ENCODE data around the gene SYNPO2.

The SYNPO2 gene

DNA sequence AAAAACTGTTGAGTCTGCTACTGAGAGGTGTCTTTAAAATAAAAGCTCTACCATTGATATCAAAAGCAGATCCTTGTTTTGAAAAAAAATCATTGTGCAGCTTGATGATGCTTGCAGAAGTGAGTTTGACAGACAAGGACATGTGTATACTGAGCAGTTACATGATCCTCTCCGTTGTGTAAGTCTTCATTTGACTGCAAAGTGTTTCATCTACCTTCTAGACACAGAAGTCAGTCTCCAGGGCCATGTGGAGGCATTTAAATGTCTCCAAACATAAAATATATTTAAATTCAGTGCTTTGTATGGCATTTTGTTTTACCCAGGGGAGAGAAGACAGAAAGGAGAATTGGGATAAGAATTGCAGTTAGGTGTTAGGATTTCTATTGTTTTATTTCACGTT is 139.2 kb downstream of the SYNPO2 start:
- Mint-ChIP-seq H3K36me3 (peaks cover 3% of the 10 kb centered on the region), H3K4me3 (no peak overlapping the region), H3K27ac (no peak overlapping the region), H3K4me1 (ENCODE audit: low read depth) (no peaks in the 10 kb centered on the region), H3K9me3 (ENCODE audit: low read depth) (no peaks in the 10 kb centered on the region), H3K27me3 (peaks cover 2% of the 10 kb centered on the region)

DNA sequence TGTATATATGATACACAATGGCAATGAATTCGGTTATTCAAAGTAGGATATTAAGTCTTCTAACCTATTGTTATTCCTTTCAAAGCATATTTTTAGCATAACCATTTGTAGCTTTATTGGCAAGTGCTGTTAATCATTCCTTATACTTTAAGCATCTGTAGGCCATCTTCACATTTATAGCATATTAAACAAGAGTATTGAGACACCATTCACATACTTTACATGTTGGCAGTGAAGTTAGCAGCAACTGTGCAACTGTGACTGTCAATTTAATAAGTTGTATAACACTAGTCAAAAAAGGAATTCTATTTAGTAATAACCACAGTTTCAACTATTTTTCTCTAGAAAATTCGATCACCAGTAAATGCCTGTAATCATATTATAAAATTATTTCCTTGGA is 139.6 kb downstream of the SYNPO2 start:
- H3K27ac Mint-ChIP-seq = no peak overlapping the region
- no peak overlapping the region for H3K4me3 Mint-ChIP-seq
- H3K9me3 Mint-ChIP-seq (ENCODE audit: low read depth) = no peaks in the 10 kb centered on the region
- H3K4me1 Mint-ChIP-seq (ENCODE audit: low read depth) = no peaks in the 10 kb centered on the region
- H3K27me3 Mint-ChIP-seq = peaks cover 2% of the 10 kb centered on the region
- H3K36me3 Mint-ChIP-seq = peaks cover 3% of the 10 kb centered on the region

DNA sequence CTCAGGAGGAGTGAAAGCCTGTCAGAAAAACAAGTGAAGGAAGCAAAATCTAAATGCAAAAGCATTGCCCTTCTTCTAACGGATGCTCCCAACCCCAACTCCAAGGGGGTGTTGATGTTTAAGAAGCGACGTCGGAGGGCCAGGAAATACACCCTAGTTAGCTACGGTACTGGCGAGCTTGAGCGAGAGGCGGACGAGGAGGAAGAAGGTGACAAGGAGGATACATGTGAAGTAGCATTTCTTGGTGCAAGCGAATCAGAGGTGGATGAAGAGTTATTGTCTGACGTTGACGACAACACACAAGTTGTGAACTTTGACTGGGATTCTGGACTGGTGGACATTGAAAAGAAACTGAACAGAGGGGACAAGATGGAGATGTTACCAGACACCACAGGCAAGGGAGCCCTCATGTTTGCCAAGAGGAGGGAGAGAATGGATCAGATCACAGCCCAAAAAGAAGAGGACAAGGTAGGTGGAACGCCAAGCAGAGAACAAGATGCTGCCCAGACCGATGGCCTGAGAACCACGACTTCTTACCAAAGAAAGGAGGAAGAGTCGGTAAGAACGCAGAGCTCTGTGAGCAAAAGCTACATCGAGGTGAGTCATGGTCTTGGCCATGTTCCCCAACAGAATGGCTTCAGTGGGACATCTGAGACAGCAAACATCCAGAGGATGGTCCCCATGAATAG is 141.3 kb downstream of the SYNPO2 start:
- Mint-ChIP-seq H3K27ac (peak overlapping the region; percentile 46), H3K27me3 (peaks cover 3% of the 10 kb centered on the region), H3K36me3 (peaks cover 3% of the 10 kb centered on the region), H3K9me3 (ENCODE audit: low read depth) (no peaks in the 10 kb centered on the region), H3K4me3 (no peak overlapping the region), H3K4me1 (ENCODE audit: low read depth) (no peaks in the 10 kb centered on the region)

DNA sequence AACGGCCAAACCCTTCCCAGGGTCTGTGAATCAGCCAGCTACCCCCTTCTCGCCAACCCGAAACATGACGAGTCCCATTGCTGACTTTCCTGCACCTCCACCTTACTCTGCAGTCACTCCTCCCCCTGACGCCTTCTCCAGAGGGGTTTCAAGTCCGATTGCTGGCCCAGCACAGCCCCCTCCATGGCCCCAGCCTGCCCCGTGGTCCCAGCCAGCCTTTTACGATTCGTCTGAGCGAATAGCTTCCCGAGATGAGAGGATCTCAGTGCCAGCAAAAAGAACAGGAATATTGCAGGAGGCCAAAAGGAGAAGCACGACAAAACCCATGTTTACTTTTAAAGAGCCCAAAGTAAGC is 141.9 kb downstream of the SYNPO2 start:
- peaks cover 3% of the 10 kb centered on the region for H3K36me3 Mint-ChIP-seq
- H3K4me3 Mint-ChIP-seq = no peak overlapping the region
- peaks cover 3% of the 10 kb centered on the region for H3K27me3 Mint-ChIP-seq

DNA sequence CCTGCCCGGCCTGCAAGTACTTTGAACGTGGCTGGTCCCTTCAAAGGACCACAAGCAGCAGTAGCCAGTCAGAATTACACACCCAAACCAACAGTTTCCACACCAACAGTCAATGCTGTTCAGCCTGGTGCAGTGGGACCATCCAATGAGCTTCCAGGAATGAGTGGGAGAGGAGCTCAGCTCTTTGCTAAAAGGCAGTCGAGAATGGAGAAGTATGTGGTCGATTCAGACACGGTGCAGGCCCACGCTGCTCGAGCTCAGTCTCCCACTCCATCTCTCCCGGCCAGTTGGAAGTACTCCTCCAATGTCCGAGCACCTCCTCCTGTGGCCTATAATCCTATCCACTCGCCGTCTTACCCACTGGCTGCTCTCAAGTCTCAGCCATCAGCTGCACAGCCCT is 142.6 kb downstream of the SYNPO2 start:
- H3K27me3 Mint-ChIP-seq = peaks cover 3% of the 10 kb centered on the region
- H3K9me3 Mint-ChIP-seq (ENCODE audit: low read depth) = no peaks in the 10 kb centered on the region
- no peaks in the 10 kb centered on the region for H3K4me1 Mint-ChIP-seq (ENCODE audit: low read depth)
- H3K36me3 Mint-ChIP-seq = peaks cover 3% of the 10 kb centered on the region
- no peak overlapping the region for H3K4me3 Mint-ChIP-seq
- no peak overlapping the region for H3K27ac Mint-ChIP-seq

More for the DNA sequence above, 141.9 kb downstream of the SYNPO2 start:
- Mint-ChIP-seq H3K27ac (no peak overlapping the region), H3K9me3 (ENCODE audit: low read depth) (no peaks in the 10 kb centered on the region), H3K4me1 (ENCODE audit: low read depth) (no peaks in the 10 kb centered on the region)

DNA sequence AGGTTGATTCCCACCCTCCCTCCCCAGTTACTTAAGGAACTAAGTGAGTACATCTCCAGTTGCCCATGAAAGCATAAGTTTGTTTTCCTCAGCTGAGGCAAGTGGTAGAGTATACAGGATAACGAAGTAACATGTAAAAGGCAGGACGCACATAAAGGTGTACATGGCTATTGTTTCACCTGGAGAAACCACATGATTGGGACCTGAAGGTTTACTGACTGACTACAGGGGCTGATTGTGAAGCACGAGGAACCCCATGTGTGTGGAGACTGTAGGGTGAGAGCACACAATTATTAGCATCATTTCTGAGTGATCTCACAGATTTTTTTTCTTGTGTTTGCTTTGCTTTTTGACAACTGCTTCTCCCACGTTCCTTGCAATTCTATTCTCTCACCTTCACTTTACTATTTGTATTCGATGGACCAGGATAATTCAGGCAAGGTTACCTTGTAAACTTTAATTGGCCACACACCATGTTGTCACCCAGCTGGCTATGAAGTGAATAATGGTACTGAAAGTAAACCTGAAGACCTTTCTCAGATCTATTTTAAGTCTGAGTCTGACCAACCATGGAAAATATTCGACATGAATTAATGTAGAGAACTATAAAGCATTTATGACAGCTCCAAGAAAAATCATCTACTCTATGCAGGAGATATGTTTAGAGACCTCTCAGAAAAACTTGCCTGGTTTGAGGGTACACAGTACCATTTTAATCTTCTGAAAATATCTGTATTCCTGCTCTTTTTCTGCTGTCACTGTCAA is 144.4 kb downstream of the SYNPO2 start:
- Mint-ChIP-seq H3K4me3 (no peak overlapping the region), H3K36me3 (peaks cover 3% of the 10 kb centered on the region), H3K4me1 (ENCODE audit: low read depth) (no peaks in the 10 kb centered on the region), H3K9me3 (ENCODE audit: low read depth) (no peaks in the 10 kb centered on the region), H3K27ac (no peak overlapping the region), H3K27me3 (peaks cover 3% of the 10 kb centered on the region)

DNA sequence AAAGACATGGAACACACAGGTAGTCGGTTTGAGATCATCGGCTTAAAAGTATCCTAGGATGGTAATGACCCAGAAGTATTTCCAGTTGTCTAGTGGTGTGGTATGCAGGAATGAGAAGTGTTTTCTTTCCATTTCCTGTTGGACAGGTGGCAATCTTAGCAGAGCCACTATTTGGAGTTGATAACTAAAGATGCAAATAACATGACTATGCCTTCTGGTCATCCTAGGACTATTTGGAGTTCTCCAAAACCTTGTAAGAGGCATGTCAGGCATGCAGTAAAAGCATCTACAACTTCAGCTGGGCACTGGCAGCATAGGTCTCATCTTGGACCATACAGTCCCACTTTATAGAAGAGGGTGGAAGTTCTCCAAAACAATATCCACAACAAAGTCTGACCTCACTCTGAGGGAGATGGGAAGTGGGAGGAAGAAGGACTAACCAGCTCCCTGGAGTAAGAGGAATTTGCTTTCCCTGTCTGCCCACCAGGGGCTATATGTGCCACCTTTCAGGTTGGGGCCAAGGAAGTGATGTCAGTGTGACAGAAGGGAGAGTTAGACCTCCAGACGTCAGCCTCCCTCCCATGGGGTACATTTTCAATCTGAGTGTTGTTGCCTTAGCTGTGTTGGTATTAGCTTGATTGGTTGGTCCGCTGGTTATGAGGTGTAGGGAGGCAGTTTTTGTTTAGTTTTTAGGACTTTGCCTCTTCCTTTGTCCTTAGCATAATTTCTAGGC is 145.8 kb downstream of the SYNPO2 start:
- Mint-ChIP-seq H3K36me3 (peaks cover 3% of the 10 kb centered on the region), H3K4me1 (ENCODE audit: low read depth) (no peaks in the 10 kb centered on the region), H3K9me3 (ENCODE audit: low read depth) (no peaks in the 10 kb centered on the region)

DNA sequence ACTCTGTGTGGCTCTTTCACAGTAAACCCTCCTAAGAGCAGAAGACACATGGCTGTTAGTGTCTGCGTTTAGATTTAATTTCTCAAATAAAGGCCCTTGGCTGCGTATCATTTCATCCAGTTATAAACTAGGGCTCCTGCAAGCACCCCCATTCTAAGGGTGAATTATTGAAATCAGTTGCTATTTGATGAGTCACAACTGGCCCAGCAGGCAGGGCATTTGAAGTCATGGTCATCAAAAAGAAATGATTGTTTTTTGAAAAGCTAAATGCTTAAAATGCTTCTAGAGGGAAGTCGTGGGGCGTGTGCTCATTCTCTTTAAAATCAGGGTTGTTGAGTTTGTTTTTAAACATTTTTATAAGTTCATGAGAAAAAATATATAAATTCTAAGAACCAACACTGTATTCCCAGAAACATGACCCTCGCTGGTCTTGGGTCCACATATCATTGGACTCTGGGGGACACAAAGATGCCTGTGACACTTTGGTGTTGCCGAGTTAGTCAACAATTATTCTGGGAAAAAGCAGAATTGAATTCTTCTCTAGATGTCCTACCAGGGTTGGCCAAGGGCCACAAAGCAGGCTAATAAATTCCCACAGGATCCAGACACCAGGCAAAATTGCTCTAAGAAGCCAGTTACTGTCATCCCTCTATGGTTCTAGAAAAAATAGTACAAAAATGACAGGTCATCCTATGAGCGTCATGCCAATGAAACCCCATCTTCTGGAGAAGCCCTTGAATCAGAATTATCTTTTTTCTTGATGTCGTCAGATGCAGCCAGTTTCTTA is 147.5 kb downstream of the SYNPO2 start:
- Mint-ChIP-seq H3K36me3 (no peaks in the 10 kb centered on the region), H3K4me1 (ENCODE audit: low read depth) (no peaks in the 10 kb centered on the region), H3K4me3 (no peak overlapping the region), H3K27me3 (peaks cover 1% of the 10 kb centered on the region), H3K9me3 (ENCODE audit: low read depth) (no peaks in the 10 kb centered on the region), H3K27ac (no peak overlapping the region)

More for the DNA sequence above, 145.8 kb downstream of the SYNPO2 start:
- Mint-ChIP-seq H3K27me3 (peaks cover 3% of the 10 kb centered on the region), H3K27ac (no peak overlapping the region), H3K4me3 (no peak overlapping the region)

DNA sequence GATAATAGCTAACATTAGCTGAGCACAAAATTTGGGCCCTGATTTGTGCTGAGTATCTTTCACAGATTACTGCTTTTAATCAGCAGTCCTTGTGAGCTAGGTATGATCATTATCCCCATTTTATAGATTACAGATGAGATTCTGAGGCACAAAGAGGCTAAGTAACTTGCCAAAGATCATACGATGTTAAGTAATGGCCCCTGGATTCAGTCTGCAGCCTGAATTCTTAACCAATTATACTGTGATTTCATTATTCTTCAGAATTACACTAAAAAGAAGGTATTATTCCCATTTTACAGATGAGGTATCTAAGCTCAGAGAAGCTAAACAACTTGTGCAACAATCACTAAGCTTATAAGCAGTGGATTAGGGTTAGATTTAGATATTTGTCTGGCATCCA is 149.1 kb downstream of the SYNPO2 start:
- Mint-ChIP-seq H3K4me3 (no peak overlapping the region), H3K36me3 (no peaks in the 10 kb centered on the region)

DNA sequence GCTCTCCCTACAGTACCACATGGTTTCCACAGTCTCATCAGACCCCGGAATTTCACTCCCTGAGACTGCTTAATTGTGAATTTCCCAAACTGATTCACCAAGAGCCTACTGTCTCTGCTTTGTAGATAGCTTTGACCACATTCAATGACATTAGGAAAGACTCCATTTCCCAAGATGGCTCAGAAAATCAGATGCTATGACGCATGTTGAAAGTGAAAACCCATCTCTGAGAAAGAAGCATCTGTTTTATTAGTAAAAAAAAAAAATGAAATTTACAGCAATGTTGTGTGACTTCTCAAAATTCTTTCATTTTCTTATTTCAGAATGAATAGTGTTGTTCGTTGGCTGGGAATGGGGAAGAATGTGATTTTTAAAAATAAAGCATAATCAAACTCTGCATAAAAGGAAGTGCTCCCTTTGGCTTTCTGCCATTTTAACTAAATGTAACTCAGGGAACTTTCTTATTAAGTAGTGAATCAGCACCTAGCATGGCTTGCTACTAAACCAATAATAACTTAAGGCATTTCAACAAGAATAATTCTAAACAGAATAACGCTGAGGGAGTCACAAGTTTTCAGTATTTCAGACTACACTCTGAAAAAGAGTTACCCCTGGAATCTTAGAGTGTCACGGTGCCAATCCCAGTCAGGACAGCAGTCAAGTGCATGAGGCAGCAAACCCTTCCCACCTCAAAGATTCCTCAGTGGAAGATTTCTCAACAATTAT is 149.6 kb downstream of the SYNPO2 start:
- H3K27ac Mint-ChIP-seq = no peak overlapping the region
- no peaks in the 10 kb centered on the region for H3K4me1 Mint-ChIP-seq (ENCODE audit: low read depth)
- no peaks in the 10 kb centered on the region for H3K36me3 Mint-ChIP-seq
- no peaks in the 10 kb centered on the region for H3K9me3 Mint-ChIP-seq (ENCODE audit: low read depth)
- no peak overlapping the region for H3K4me3 Mint-ChIP-seq
- H3K27me3 Mint-ChIP-seq = peaks cover 1% of the 10 kb centered on the region

More for the DNA sequence above, 149.1 kb downstream of the SYNPO2 start:
- no peaks in the 10 kb centered on the region for H3K4me1 Mint-ChIP-seq (ENCODE audit: low read depth)
- no peak overlapping the region for H3K27ac Mint-ChIP-seq
- H3K9me3 Mint-ChIP-seq (ENCODE audit: low read depth) = no peaks in the 10 kb centered on the region
- H3K27me3 Mint-ChIP-seq = peaks cover 1% of the 10 kb centered on the region

DNA sequence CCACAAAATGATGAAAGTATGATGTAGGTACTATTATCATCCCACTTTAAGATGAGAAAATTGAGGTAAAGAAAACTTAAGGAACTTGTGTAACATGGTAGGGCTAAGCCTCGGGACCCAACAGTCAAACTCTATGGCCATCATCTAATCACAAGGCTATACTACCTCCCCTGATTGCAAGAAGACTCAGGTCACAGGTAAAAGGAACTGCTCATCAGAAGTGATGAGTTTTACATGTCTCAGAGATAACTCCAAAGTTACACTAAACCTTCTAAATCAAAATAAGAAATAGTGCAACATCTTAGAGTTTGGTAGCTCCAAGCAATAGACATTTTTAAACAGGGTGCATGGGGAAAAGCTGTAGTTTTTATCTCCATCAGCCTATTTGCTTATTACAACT is 150.5 kb downstream of the SYNPO2 start:
- H3K4me3 Mint-ChIP-seq = no peak overlapping the region
- H3K27ac Mint-ChIP-seq = no peak overlapping the region
- H3K27me3 Mint-ChIP-seq = no peaks in the 10 kb centered on the region
- H3K4me1 Mint-ChIP-seq (ENCODE audit: low read depth) = no peaks in the 10 kb centered on the region
- no peaks in the 10 kb centered on the region for H3K9me3 Mint-ChIP-seq (ENCODE audit: low read depth)
- H3K36me3 Mint-ChIP-seq = no peaks in the 10 kb centered on the region

DNA sequence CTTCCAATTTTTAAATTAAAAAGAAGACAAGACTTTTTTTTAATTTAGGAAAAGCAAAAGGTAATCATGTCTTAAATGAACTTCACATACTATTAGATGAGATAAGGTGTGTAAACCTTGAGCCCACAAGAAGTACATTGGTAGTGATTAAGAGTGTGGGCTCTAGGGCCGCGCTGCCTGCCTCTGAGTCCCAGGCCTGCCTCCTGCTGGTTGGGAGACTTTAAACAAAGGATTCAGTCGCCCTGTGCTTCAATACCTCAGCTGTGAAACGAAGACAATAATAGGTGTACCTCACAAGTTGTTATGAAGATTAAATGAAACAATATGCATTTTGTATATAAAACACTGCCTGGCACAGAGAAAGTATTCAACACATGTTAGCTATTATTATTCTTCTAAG is 151.1 kb downstream of the SYNPO2 start:
- Mint-ChIP-seq H3K27me3 (peaks cover 1% of the 10 kb centered on the region), H3K4me3 (no peak overlapping the region), H3K4me1 (ENCODE audit: low read depth) (no peaks in the 10 kb centered on the region), H3K9me3 (ENCODE audit: low read depth) (no peaks in the 10 kb centered on the region), H3K36me3 (no peaks in the 10 kb centered on the region), H3K27ac (no peak overlapping the region)

DNA sequence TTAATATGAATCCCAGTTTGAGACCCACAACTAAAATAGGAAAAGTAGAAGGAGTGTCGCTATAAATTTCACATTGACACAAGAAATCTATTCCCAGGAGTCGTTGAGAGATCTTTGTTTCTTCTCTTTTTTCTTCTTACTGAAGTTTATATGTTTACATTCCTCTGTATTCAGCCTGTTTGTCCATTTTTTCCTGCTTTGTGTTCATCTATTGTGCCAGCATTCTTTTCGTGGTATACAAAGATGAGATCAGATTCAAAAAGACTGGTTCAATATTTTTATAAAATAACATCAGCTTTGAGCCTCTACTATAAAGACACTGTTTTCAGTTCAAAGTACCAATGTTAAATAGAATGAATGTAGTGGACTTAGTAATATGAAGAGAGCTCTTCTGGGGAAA is 151.6 kb downstream of the SYNPO2 start:
- no peaks in the 10 kb centered on the region for H3K9me3 Mint-ChIP-seq (ENCODE audit: low read depth)
- no peaks in the 10 kb centered on the region for H3K4me1 Mint-ChIP-seq (ENCODE audit: low read depth)
- no peaks in the 10 kb centered on the region for H3K36me3 Mint-ChIP-seq
- no peak overlapping the region for H3K27ac Mint-ChIP-seq
- H3K4me3 Mint-ChIP-seq = no peak overlapping the region
- peaks cover 2% of the 10 kb centered on the region for H3K27me3 Mint-ChIP-seq

DNA sequence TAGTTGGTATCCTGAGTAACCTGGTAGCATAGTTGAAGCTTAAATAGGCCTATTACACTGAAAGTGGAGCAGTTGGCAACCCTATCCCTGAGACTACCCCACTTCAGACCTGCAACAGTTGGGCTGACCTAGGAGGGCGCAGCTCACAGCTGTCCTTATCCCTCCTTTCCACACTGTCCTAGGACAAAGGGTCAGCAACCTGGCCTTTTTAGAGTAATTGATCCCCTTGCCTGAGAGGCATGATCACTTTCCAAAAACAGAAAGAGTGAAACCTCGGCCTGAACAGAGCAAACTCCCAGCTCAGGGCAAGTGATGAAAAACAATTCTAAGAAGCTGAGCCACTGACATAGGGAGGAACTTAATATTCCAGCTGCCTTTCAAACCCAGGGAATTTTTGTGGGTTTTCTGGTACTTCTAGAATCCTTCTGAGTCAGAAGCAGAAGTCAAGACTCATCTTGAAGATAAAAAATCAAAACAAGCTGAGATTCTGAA is 152.1 kb downstream of the SYNPO2 start:
- Mint-ChIP-seq H3K36me3 (no peaks in the 10 kb centered on the region), H3K27me3 (peaks cover 2% of the 10 kb centered on the region), H3K27ac (no peak overlapping the region), H3K9me3 (ENCODE audit: low read depth) (no peaks in the 10 kb centered on the region), H3K4me3 (no peak overlapping the region), H3K4me1 (ENCODE audit: low read depth) (no peaks in the 10 kb centered on the region)

Data from activated naive CD8-positive, alpha-beta T cell (primary cell).